H1 (cell line): ENCODE data around the gene OR4K5. TPM values are rescaled to one million over a fixed set of nuclear protein-coding genes. Genes with fewer than 3 reads are reported as not detected.

ENCODE experiments used
- ASH2L ChIP-seq: fragments of 200-600, 300-600 bp; sonication (generic); IDR thresholded peaks from one replicate; pipeline ENCODE4 v1.7.1; 2017; ENCODE audit warnings: low read length
- BRCA1 ChIP-seq: IDR thresholded peaks from 2 replicates; pipeline ENCODE4 v1.6.1; 2012; ENCODE audit warnings: low read depth, low read length, improper control_type of control experiment
- CBX5 ChIP-seq: fragments of 300-800, 300-1000 bp; sonication (generic); IDR thresholded peaks from 2 replicates; pipeline ENCODE4 v1.7.1; 2016; ENCODE audit warnings: antibody characterized with exemption, low read length, low read depth
- CBX8 ChIP-seq: fragments of 300-800, 300-1000 bp; sonication (generic); IDR thresholded peaks from 2 replicates; pipeline ENCODE4 v1.7.1; 2016; ENCODE audit warnings: low read depth, low read length, borderline replicate concordance
- GABPA ChIP-seq: IDR thresholded peaks from 2 replicates; pipeline ENCODE4 v1.6.1; 2011; ENCODE audit warnings: mild to moderate bottlenecking, low read length, moderate library complexity, borderline replicate concordance; ENCODE audit not compliant: insufficient read depth
- JUND ChIP-seq: IDR thresholded peaks from 2 replicates; pipeline ENCODE4 v1.6.1; 2011; ENCODE audit warnings: mild to moderate bottlenecking, improper control_type of control experiment, low read length
- KDM1A ChIP-seq: fragments of 200-600, 300-600 bp; sonication (generic); IDR thresholded peaks from 2 replicates; pipeline ENCODE4 v1.7.1; 2016; ENCODE audit warnings: mild to moderate bottlenecking, low read length, borderline replicate concordance
- NRF1 ChIP-seq: IDR thresholded peaks from 2 replicates; pipeline ENCODE4 v1.6.1; 2011; ENCODE audit warnings: mild to moderate bottlenecking, low read depth, low read length, improper control_type of control experiment
- RNF2 ChIP-seq: fragments of 200-900, 300-1000 bp; sonication (generic); IDR thresholded peaks from 2 replicates; pipeline ENCODE4 v1.7.1; 2016; ENCODE audit warnings: borderline replicate concordance, low read depth, mild to moderate bottlenecking, antibody characterized with exemption, low read length; ENCODE audit not compliant: poor library complexity, severe bottlenecking; ENCODE audit errors: missing control alignments
- SIN3A ChIP-seq, 2 experiments: IDR thresholded peaks in 1 of 2; conservative IDR thresholded peaks in 1 of 2; 2 replicates each; pipeline ENCODE4 v1.6.1; 2011 to 2012; ENCODE audit warnings: low read length in 2 of 2, improper control_type of control experiment in 1 of 2, low read depth in 1 of 2, mild to moderate bottlenecking in 1 of 2
- SP1 ChIP-seq: IDR thresholded peaks from 2 replicates; pipeline ENCODE4 v1.6.1; 2011; ENCODE audit warnings: low read depth, low read length
- SP4 ChIP-seq: IDR thresholded peaks from 2 replicates; pipeline ENCODE4 v1.6.1; 2012; ENCODE audit warnings: low read length, inconsistent platforms
- SUZ12 ChIP-seq: fragments of 200-600 bp; sonication (generic); IDR thresholded peaks from 2 replicates; pipeline ENCODE4 v1.6.1; 2012; ENCODE audit warnings: mild to moderate bottlenecking, inconsistent platforms, low read length, moderate library complexity, mixed read lengths
- YY1 ChIP-seq: IDR thresholded peaks from 2 replicates; pipeline ENCODE4 v1.6.1; 2011; ENCODE audit warnings: low read depth, mild to moderate bottlenecking, low read length
- polyA plus RNA-seq, 7 experiments: library from polyadenylated mRNA; depleted of rRNA in 3 of 7; stranded (reverse) in 5 of 7; unstranded in 2 of 7; fragments of >200 nt in 5 of 7; fragments of 200-250 nt in 2 of 7; gene quantifications; 1 replicate in 5 of 7; 2 replicates in 1 of 7; 4 replicates in 1 of 7; pipeline versions ENCODE4 v1.2.1 to v1.2.3, GENCODE V29; 2011 to 2013; ENCODE audit warnings: missing spikeins in 2 of 7, mixed read lengths in 2 of 7
- total RNA-seq: library from RNA; stranded (reverse); fragmentation: NEBNext Ultra II Directional; extraction: Animal tissue kit (Norgen Biotek cat#: 25700); gene quantifications from 2 replicates; pipeline ENCODE4 v1.2.1, GENCODE V29; 2021

The OR4K5 gene
- total and polyA plus RNA-seq, 2 of the 8 experiments (the other 6 are each of a cell fraction or from before 2014, with no cell fraction given) = not detected

GRCh38 chr14:19895282-19895681, 25.1 kb upstream of the OR4K5 start (continued):
- TF ChIP-seq SP4 (no peak), BRCA1 (no peak), GABPA (no peak), SIN3A (conservative IDR thresholded peaks at IDR 0.05 in 1 of 2, IDR thresholded peaks at IDR 0.05 in 1 of 2; ENCODE audit: low read depth in 1 of 2, low read length in 2 of 2) (no peak), JUND (no peak), SP1 (no peak), SUZ12 (no peak), RNF2 (no peak), CBX5 (no peak), CBX8 (no peak), KDM1A (no peak), YY1 (no peak), NRF1 (no peak), ASH2L (no peak)
